K562 (cell line): Measurements from ENCODE around the gene ANKDD1A.

Source experiments
- CBFA2T2 ChIP-seq: fragments of 450-650 bp; conservative IDR thresholded peaks from 2 replicates; pipeline ENCODE4 v1.6.1; 2017; ENCODE audit warnings: mild to moderate bottlenecking
- CHD2 ChIP-seq: IDR thresholded peaks from 2 replicates; pipeline ENCODE4 v1.6.1; 2011; ENCODE audit warnings: low read depth, low read length
- MAFK ChIP-seq: IDR thresholded peaks from 2 replicates; pipeline ENCODE4 v1.6.1; 2011; ENCODE audit warnings: low read length, improper control_type of control experiment
- NFE2 ChIP-seq: IDR thresholded peaks from 2 replicates; pipeline ENCODE4 v1.6.1; 2014; ENCODE audit warnings: antibody characterized with exemption, low read depth
- NRF1 ChIP-seq, 2 experiments: fragments of 450-650 bp; IDR thresholded peaks in 1 of 2; conservative IDR thresholded peaks in 1 of 2; 2 replicates each; pipeline ENCODE4 v1.6.1; 2014; ENCODE audit warnings: mild to moderate bottlenecking in 2 of 2
- PTRF ChIP-seq: fragments of 450-650 bp; IDR thresholded peaks from 2 replicates; pipeline ENCODE4 v1.6.1; 2016; ENCODE audit warnings: mild to moderate bottlenecking, missing genetic modification characterization, missing compliant biosample characterization
- RFX5 ChIP-seq: IDR thresholded peaks from 2 replicates; pipeline ENCODE4 v1.6.1; 2011; ENCODE audit warnings: low read depth, mild to moderate bottlenecking, improper control_type of control experiment, low read length
- TF ChIP-seq, protein P1 (sequence below): sonication (generic); formaldehyde crosslinking; IDR thresholded peaks from 2 replicates; pipeline ENCODE4 v1.5.0; 2020; ENCODE audit warnings: missing genetic modification reagents
- TF ChIP-seq, protein P2 (sequence below), 3 experiments: IDR thresholded peaks in 2 of 3; conservative IDR thresholded peaks in 1 of 3; 2 replicates each; pipeline ENCODE4 v1.5.1; 2011 to 2012; ENCODE audit warnings: low read length in 3 of 3, mild to moderate bottlenecking in 3 of 3, control low read depth in 2 of 3, improper control_type of control experiment in 1 of 3, inconsistent platforms in 1 of 3, low read depth in 1 of 3, mixed read lengths in 1 of 3, moderate library complexity in 1 of 3; ENCODE audit not compliant: insufficient read depth in 2 of 3
- TF ChIP-seq, protein P3 (sequence below), 2 experiments: fragments of 450-650 bp in 1 of 2; IDR thresholded peaks; 2 replicates each; pipeline ENCODE4 v1.6.1; 2011 to 2017; ENCODE audit warnings: low read depth in 2 of 2, antibody characterized with exemption in 1 of 2, borderline replicate concordance in 1 of 2, low read length in 1 of 2, mild to moderate bottlenecking in 1 of 2, mixed read lengths in 1 of 2; ENCODE audit not compliant: control insufficient read depth in 1 of 2

DNA sequence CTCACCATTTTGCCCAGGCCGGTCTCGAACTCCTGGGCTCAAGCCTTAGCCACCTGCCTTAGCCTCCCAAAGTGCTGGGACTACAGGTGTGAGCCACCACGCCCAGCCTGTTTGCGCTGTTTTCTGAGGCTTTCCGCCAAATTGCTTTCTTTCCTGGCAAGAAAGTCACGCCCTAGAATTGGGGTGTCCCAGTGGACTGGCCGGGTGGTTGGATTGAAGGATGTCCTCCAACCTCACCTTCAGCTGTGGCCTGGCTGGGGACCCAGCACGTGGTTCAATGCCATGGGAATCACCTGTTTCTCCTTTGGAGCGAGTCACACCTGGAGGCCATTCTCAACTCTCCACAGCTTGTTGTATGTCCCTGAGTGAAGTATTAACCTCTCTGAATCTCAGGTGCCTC is 5.8 kb upstream of the ANKDD1A start:
- TF ChIP-seq, protein P1, sequence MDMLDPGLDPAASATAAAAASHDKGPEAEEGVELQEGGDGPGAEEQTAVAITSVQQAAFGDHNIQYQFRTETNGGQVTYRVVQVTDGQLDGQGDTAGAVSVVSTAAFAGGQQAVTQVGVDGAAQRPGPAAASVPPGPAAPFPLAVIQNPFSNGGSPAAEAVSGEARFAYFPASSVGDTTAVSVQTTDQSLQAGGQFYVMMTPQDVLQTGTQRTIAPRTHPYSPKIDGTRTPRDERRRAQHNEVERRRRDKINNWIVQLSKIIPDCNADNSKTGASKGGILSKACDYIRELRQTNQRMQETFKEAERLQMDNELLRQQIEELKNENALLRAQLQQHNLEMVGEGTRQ (CRISPR knock-in tag): no peak
- TF ChIP-seq, protein P2, sequence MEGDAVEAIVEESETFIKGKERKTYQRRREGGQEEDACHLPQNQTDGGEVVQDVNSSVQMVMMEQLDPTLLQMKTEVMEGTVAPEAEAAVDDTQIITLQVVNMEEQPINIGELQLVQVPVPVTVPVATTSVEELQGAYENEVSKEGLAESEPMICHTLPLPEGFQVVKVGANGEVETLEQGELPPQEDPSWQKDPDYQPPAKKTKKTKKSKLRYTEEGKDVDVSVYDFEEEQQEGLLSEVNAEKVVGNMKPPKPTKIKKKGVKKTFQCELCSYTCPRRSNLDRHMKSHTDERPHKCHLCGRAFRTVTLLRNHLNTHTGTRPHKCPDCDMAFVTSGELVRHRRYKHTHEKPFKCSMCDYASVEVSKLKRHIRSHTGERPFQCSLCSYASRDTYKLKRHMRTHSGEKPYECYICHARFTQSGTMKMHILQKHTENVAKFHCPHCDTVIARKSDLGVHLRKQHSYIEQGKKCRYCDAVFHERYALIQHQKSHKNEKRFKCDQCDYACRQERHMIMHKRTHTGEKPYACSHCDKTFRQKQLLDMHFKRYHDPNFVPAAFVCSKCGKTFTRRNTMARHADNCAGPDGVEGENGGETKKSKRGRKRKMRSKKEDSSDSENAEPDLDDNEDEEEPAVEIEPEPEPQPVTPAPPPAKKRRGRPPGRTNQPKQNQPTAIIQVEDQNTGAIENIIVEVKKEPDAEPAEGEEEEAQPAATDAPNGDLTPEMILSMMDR (IDR thresholded peaks at IDR 0.05 in 2 of 3, conservative IDR thresholded peaks at IDR 0.05 in 1 of 3; ENCODE audit: insufficient read depth in 2 of 3, low read depth in 1 of 3, low read length in 3 of 3): no peak
- no peak for TF ChIP-seq RFX5
- no peak for TF ChIP-seq PTRF (tag)
- TF ChIP-seq, protein P3, sequence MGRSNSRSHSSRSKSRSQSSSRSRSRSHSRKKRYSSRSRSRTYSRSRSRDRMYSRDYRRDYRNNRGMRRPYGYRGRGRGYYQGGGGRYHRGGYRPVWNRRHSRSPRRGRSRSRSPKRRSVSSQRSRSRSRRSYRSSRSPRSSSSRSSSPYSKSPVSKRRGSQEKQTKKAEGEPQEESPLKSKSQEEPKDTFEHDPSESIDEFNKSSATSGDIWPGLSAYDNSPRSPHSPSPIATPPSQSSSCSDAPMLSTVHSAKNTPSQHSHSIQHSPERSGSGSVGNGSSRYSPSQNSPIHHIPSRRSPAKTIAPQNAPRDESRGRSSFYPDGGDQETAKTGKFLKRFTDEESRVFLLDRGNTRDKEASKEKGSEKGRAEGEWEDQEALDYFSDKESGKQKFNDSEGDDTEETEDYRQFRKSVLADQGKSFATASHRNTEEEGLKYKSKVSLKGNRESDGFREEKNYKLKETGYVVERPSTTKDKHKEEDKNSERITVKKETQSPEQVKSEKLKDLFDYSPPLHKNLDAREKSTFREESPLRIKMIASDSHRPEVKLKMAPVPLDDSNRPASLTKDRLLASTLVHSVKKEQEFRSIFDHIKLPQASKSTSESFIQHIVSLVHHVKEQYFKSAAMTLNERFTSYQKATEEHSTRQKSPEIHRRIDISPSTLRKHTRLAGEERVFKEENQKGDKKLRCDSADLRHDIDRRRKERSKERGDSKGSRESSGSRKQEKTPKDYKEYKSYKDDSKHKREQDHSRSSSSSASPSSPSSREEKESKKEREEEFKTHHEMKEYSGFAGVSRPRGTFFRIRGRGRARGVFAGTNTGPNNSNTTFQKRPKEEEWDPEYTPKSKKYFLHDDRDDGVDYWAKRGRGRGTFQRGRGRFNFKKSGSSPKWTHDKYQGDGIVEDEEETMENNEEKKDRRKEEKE (IDR thresholded peaks at IDR 0.05; ENCODE audit: borderline replicate concordance in 1 of 2, control insufficient read depth in 1 of 2, low read depth in 2 of 2, low read length in 1 of 2): no peak
- TF ChIP-seq MAFK: no peak
- TF ChIP-seq CHD2: no peak
- no peak for TF ChIP-seq CBFA2T2
- TF ChIP-seq NFE2: no peak
- no peak for TF ChIP-seq NRF1 (conservative IDR thresholded peaks at IDR 0.05 in 1 of 2, IDR thresholded peaks at IDR 0.05 in 1 of 2)
